Ureter (tissue), 1 donor: ENCODE data around the gene SV2B. TPM values are rescaled to one million over a fixed set of nuclear protein-coding genes. Genes with fewer than 3 reads are reported as not detected.

Experiments
- DNase-seq: peaks from one replicate; pipeline ENCODE4 v3.0.0-alpha.2; 2020; ENCODE audit warnings: low spot score
- total RNA-seq: library from RNA; stranded (reverse); gene quantifications from one replicate; pipeline ENCODE4 v1.2.4, GENCODE V29; 2023
- donor health status: DM: yes; HTN: yes; CAD: no.

Gene SV2B
- total RNA-seq, 1 donor from 2014 or later = 2.3 TPM

DNA sequence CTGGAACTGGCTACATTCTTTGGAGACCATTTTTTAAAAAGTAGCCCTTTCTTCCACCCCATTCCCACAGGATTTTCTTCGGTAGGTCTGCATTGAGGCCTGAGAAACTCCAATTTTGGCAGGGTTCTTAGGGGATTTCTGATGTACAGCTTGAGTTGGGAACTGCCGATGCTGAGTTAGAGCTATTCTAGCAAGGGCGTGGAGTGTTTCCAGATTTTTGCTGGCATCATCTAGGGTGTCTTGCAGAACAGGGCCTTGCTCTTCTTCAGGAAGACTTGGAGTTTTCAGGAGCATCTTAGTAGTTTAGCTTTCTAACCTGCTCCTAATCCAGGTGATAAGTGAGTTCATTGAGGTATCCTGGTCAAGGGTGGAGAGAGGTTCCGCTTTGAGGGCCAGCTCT lies 41.0 kb downstream of the SV2B start:
- DNase-seq = no peak

- no peak for DNase-seq
Measured at GRCh38 chr15:91142106-91142744, 42.2 kb downstream of the SV2B start.

DNA sequence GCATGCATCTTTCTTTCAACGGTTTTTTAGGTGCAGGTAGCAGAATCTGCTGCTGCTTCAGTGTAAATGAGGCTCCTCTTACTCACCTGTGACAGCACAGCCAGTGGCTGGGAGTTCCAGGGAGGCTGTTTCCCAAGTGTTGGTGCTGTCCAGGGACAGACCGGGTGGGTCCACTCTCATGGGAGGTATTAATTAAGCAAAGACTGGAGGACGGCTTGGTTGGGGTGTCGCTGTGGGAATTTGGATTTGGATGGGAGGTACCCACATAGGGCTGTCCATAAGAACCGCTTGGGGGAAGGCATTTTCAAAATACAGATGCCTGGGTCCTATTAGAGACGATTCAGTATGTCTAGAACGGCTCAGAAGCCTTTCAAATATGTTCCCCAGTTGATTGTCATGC lies 42.9 kb downstream of the SV2B start:
- DNase-seq = no peak

GRCh38 chr15:91146728-91147127 lies 46.7 kb downstream of the SV2B start:
- no peak for DNase-seq

GRCh38 chr15:91148243-91148642 lies 48.2 kb downstream of the SV2B start:
- DNase-seq = no peak

DNA sequence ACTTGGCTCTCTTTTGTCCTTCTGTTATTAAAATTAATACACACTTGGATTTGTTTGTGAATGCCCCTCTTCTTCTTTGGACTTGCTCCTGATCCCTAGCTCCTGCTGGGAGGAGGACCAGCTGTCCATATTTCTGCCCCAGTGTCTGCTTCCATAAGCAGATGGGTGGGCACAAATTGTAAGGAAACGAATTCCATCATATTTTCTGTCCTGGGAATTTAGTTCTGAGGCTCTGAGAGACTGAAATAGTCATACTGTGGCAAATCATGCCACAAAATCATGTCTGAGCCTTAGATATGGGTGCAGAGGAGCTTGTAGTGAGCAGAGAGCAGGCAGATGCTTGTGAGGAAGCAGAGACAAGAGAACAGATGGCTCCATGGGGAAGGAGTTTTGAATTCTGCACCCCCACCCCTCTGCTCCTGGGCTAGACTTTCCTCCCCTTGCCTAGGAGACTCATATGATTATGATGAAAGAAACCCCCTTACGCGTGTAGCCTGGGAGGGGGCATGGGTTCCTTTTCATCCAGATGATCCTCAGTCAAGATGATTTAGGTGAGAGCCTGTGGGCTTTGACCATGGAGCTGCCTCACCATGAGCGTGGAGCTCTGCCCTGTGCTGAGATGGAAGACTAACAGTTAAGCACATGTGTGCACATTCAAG lies 50.6 kb downstream of the SV2B start:
- no peak for DNase-seq

- DNase-seq = no peak
Measured at GRCh38 chr15:91151781-91152563, 51.9 kb downstream of the SV2B start.

DNA sequence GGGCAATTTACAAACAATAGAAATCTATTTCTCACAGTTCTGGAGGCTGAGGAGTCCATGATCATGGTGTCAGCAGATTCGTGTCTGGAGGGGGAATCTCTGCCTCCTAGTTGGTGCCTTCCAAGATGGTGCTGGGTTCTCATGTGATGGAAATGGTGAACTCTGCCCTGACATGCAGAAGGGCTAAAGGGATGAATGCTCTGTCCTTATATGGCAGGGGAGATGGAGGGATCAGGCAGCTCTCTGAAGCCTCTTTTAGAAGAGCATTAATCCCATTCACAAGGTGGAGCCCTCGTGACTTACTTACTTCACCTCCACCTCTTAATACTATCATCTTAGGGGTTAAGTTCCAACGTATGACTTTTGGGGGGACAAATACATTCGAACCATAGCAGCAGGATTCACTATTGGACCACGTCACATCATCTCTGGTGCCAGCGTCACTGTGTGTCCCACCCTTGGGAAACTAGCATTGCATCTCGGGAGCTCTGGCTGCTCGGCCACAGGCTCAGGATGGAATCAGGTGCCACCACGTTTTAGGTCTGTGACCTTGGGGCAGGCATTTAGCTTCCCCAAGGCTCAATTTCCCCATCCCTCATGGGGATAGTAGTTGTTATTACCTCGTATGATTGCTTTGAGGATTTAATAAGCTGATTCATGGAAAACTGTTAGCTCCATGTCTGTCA lies 53.0 kb downstream of the SV2B start:
- no peak for DNase-seq

DNA sequence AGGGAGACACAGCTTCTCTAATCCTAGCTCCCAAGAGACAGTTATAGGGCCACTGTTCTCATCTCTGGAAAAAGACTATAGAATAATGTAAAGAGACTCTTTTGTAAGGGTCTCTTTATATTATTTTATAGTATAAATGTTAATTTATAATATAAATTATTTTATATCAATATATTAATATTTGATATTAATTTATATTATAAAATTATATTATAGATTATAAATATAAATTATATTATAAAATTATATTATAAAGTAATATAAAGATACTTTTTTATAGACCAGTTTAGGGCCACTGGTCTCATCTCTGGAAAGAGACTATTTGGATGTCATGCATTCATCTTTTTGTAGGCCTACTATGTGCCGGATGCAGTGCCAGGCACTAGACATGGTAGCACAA lies 53.9 kb downstream of the SV2B start:
- no peak for DNase-seq

GRCh38 chr15:91156175-91156726 lies 56.2 kb downstream of the SV2B start:
- DNase-seq = no peak

DNA sequence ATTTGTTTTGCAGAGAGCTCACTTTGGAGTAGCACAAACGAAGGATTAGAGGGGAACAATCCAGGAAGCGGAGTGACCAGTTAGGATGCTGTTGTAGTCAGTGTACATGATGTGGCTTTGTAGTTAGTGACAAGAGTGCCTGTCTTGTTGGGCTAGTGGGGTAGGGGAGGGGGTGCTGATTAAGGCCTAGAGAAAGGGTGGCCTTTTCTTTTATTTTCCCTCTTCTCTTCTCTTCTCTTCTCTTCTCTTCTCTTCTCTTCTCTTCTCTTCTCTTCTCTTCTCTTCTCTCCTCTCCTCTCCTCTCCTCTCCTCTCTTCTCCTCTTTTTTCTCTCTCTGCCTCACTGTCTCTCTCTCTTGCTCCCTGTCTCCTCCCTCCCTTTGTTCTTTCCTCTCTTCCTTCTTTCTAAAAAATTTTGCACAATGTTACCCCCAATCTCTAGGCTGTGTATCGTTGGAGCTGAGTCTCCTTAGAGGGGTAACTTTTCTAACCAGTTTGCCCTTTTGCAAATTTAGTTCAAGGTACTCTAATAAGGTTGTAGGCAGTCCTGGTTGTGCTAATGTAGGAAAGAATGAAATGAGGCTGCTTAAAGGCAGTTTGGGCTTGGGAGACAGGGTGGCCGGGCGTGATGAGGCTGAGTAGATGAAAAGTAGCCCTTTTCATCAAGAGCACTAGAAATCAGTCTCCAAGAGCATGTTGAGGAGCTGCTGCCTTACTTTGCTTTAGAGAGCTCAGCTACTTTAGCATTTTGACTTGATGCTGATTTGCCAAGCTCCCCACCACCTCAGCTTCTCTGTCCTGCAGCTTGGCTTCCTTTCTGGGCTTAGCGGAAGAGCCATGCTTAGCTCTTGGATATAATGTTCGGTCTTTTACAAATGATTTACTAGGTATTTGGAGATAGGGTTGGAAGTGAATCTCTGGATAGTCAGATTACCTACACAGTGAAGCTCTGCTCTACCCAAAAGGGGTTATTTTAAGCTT lies 58.6 kb downstream of the SV2B start:
- no peak for DNase-seq

DNA sequence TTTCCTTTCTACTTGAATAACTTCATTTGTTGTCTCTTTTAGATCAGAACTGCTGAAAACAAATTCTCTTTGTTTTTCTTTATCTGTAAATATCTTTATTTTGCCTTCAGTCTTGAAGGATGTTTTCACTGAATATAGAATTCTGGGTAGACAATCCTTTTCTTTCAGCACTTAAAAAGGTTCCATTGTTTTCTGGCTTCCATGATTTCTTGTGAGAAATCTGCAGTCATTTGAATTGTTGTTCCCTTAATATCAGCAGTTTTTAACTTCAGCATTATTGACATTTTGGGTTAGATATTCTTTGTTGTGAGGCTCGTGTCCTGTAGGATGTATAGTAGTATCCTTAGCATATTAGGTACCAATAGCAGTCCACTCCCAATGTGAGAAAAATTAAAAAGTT lies 65.8 kb downstream of the SV2B start:
- DNase-seq = no peak

DNA sequence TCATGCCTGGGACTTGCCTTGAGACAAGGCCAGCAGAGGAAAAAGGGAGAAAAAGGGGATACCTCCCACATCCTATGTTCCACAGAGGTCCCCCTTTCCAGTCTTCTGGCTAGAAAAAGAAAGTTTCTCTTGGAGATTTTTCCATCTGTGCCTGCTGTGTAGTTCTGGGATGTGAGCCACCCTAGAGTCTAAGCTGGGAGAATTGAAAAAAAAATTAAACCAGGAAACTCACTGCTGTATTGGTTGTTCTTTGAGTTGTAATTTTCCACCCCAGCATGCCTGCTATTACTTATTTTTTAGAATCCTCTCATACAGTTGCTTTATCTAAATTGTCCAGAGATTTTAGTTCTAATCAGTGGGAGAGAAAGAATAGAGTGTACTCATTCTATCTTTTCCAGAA lies 68.4 kb downstream of the SV2B start:
- DNase-seq = no peak

DNA sequence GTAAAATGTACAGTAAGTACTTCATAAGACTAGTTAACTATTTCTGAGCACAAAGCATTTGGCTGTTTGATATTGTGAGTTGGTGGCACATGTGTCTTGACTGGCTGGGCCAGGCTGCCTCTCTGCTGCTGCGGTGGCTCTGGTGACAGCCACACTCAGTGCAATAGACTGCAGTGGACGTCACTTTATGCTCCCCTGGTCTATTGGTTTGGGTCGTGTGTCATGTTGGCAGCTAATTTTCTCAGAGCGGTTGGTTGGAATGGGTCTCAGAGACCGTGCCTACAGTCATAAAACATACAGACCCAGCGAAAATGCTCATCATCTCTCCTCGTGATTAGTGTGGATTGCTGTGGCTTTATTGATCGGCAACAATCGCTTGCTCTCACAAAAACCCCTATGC lies 71.3 kb downstream of the SV2B start:
- DNase-seq = no peak

DNA sequence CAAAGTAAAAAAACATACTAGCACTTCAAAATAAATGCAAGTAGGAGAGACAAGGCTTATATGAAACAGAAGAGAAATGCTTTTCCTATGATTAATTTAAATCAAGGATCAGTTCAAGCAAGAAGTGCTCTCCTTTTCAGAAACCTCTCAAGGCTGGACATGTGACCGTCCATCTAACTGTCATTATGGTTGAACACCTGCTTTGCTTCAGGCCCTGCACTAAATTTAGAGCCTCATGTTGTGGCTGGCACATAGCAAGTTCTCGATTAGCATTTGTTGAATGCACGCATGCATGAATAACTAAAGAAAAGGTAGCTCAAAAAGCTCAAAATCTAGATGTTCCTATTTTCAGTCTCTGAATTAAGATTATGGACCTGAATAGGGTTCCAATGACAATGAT lies 82.0 kb downstream of the SV2B start:
- no peak for DNase-seq

- no peak for DNase-seq
Measured at GRCh38 chr15:91183596-91183995, 83.5 kb downstream of the SV2B start.

GRCh38 chr15:91184441-91184840 lies 84.4 kb downstream of the SV2B start:
- DNase-seq = no peak

DNA sequence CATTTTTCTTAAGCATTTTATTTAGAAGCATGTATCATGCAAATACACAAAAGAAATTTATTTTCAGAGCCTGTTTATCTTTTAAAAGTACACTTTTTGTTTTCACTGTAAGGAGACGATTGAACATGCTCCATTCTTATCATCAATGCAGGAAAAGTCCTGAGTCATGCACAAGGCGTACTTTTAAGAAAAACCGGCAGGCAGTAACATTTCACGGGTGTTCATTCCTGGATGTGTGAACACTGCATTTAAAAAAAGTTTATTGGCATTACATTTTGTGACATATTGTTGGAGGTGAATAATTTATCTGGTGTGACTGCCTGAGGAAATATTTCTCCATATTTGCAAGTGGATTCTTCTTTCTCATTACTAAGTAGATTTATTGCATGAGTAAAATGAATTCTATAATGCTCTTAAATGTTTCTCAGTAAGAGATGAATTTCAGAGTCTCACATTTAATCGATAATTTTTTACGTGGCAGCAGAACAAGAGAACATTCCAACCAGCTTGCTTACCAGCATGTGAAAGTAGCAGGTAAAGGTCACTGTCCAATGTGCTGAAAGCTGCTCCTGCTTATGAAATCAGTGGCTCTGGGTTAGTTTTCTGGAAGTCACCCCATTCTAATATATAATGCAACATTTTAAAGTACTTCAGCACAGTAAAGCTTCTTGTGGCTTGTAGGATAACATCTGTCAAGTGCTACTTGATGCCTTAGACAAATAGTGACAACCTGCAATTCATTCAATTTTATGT lies 87.0 kb downstream of the SV2B start:
- no peak for DNase-seq

DNA sequence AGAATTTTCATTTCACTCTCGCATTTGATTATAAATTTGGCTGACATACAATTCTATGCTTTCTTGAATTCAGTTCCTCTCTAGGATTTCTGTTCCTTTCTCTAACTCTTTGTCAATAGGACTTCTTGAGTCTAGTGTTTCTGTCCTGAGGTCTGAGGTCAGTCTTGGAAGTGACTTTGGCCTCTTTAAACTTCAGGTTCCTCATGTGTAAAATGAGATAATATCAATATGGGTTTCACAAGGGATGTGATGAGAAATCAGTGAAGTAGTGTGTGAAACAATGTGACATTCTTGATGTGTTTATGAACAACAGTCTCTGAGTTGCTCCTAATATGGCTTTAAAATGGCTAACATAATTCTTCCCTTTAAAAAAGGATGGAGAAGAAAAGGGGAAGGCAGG lies 92.2 kb downstream of the SV2B start:
- no peak for DNase-seq

- no peak for DNase-seq
Measured at GRCh38 chr15:91192690-91193377, 92.8 kb downstream of the SV2B start.
